Measurements from ENCODE around the gene GYS2.

GRCh38 chr12:21543151-21543550 is 61.5 kb downstream of the GYS2 start:
- no peak for TF ChIP-seq POLR2A (IDR thresholded peaks at IDR 0.05; ENCODE audit: low read depth, low read length)
- TF ChIP-seq TAF1 (IDR thresholded peaks at IDR 0.05; ENCODE audit: low read depth, low read length): no peak
- no peak for TF ChIP-seq POLR2AphosphoS5 (IDR thresholded peaks at IDR 0.05; ENCODE audit: low read depth, low read length)
- no peak for TF ChIP-seq SPI1 (IDR thresholded peaks at IDR 0.05; ENCODE audit: low read depth, low read length)
- TF ChIP-seq PAX5 (IDR thresholded peaks at IDR 0.05; ENCODE audit: insufficient read depth, low read length, severe bottlenecking): no peak
- TF ChIP-seq POU2F2 (IDR thresholded peaks at IDR 0.05; ENCODE audit: low read depth, low read length): no peak

All from GM12891 (cell line).